Measurements from ENCODE around the gene ITGA1.

GRCh38 chr5:52746539-52746938 lies 41.2 kb upstream of the ITGA1 start:
- TF ChIP-seq, protein P1, sequence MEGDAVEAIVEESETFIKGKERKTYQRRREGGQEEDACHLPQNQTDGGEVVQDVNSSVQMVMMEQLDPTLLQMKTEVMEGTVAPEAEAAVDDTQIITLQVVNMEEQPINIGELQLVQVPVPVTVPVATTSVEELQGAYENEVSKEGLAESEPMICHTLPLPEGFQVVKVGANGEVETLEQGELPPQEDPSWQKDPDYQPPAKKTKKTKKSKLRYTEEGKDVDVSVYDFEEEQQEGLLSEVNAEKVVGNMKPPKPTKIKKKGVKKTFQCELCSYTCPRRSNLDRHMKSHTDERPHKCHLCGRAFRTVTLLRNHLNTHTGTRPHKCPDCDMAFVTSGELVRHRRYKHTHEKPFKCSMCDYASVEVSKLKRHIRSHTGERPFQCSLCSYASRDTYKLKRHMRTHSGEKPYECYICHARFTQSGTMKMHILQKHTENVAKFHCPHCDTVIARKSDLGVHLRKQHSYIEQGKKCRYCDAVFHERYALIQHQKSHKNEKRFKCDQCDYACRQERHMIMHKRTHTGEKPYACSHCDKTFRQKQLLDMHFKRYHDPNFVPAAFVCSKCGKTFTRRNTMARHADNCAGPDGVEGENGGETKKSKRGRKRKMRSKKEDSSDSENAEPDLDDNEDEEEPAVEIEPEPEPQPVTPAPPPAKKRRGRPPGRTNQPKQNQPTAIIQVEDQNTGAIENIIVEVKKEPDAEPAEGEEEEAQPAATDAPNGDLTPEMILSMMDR (IDR thresholded peaks at IDR 0.05; ENCODE audit: low read depth, low read length): no peak
- no peak for TF ChIP-seq EZH2phosphoT487 (IDR thresholded peaks at IDR 0.05; ENCODE audit: low read depth)
